ENCODE measurements around the gene DDHD1.

DNA sequence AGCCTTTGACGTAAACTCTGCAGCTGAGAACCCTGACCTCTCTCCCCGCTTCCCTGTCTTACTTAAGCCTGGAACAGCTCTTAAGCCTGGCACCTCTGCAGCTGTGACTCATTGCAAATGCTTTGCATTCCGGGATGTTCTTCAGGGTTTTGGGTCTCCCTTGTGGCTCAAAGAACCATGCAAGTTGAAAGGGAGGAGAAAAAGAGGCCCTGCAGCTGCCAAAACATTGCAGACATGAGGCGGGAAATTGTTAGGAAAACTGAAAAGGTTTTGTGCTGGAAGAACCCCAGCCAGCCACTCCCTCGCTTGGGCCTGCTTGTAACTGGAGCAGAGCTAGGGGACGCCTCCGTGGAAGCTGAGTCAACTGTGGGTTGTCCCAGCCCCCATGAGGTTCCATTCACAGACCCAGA lies 142.1 kb downstream of the DDHD1 start:
- TF ChIP-seq, protein P1, sequence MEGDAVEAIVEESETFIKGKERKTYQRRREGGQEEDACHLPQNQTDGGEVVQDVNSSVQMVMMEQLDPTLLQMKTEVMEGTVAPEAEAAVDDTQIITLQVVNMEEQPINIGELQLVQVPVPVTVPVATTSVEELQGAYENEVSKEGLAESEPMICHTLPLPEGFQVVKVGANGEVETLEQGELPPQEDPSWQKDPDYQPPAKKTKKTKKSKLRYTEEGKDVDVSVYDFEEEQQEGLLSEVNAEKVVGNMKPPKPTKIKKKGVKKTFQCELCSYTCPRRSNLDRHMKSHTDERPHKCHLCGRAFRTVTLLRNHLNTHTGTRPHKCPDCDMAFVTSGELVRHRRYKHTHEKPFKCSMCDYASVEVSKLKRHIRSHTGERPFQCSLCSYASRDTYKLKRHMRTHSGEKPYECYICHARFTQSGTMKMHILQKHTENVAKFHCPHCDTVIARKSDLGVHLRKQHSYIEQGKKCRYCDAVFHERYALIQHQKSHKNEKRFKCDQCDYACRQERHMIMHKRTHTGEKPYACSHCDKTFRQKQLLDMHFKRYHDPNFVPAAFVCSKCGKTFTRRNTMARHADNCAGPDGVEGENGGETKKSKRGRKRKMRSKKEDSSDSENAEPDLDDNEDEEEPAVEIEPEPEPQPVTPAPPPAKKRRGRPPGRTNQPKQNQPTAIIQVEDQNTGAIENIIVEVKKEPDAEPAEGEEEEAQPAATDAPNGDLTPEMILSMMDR (IDR thresholded peaks at IDR 0.05; ENCODE audit: insufficient read depth, low read length, poor library complexity, severe bottlenecking): no peak
- no peak for TF ChIP-seq EZH2phosphoT487 (conservative IDR thresholded peaks at IDR 0.05; ENCODE audit: low read length)
